ENCODE results near the gene RYR1.
"Not testable (repeated sequence)": the region's sequence is repeated elsewhere in the genome, so short reads cannot be mapped to it uniquely, and the experiment has no call there.

RYR1 gene

DNA sequence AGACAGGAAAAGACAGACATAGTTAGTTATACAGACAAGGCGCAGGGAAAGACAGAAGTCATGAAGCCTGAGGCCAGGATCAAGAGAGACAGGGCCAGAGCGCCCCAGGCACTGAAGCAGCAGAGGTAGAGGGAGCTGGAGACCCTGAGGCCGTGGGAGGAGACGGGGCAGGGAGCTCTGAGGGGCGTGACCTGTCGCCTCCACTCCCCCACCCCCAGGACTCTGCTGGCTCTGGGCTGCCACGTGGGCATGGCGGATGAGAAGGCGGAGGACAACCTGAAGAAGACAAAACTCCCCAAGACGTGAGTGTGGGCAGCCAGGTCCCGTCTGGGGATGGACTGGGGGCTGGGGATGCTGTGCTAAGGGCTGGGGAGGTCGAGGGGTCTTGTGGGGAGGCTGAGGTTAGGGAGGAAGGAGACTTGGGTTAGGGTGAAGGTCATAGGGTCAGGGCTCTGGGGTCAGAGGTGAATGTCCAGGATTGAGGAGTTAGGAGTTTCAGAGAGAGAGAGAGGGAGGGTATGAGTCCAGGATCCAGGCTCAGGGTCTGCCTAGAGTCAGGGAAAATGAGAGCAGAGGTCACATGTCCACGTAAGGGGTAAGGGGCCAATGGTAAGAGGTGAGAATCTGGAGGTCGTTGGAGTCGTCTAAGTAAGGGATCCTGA lies 31.1 kb downstream of the RYR1 start:
- DNase-seq, result no peak

DNA sequence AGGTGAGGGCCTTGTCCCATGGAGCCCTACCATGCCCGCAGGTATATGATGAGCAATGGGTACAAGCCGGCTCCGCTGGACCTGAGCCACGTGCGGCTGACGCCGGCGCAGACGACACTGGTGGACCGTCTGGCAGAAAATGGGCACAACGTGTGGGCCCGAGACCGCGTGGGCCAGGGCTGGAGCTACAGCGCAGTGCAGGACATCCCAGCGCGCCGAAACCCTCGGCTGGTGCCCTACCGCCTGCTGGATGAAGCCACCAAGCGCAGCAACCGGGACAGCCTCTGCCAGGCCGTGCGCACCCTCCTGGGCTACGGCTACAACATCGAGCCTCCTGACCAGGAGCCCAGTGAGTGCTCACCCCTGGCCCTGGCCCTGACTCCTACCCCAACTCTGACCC lies 32.6 kb downstream of the RYR1 start:
- no peak for DNase-seq

DNA sequence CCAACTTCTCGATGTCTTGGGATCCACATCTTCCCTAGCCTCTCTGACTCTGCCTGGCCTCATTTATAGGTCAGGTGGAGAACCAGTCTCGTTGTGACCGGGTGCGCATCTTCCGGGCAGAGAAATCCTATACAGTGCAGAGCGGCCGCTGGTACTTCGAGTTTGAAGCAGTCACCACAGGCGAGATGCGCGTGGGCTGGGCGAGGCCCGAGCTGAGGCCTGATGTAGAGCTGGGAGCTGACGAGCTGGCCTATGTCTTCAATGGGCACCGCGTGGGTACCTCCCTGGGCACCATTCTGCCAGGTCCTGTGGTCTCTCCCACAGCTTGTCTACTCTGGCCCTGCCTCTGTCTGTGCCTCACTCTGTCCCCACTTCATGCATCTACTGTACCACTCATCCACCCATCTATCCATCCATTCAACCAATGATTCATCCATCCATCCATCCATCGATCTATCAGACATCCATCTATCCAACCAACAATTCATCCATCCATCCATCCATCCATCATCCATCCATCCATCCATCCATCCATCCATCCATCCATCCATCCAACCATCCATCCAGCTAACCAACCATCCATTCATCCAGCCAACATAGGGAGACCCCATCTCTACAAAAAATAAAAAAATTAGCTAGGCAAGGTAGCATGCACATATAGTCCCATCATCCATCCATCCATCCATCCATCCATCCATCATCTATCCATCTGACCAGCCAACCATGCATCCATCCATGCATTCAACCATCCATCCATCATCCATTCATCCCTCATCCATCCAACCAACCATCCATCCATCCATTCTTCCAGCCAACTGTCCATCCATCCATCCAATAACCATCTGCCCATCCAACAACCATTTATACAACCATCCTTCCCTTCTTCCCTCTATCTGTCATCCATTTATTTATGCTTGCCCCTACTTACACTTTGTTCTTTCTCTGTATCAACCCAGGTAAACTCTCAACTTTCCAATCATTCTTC lies 34.3 kb downstream of the RYR1 start:
- DNase-seq, result no peak

DNA sequence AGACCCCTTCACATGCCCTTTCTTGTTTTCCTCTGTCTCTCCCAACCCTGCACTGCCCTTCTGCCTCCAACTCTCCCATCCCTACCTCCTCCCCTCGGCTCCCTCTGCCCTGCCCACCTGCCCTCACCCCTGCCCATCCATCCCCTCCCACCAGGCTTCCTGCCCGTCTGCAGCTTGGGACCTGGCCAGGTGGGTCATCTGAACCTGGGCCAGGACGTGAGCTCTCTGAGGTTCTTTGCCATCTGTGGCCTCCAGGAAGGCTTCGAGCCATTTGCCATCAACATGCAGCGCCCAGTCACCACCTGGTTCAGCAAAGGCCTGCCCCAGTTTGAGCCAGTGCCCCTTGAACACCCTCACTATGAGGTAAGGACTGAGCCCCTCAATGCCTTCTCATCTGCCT lies 35.7 kb downstream of the RYR1 start:
- no peak for DNase-seq

DNA sequence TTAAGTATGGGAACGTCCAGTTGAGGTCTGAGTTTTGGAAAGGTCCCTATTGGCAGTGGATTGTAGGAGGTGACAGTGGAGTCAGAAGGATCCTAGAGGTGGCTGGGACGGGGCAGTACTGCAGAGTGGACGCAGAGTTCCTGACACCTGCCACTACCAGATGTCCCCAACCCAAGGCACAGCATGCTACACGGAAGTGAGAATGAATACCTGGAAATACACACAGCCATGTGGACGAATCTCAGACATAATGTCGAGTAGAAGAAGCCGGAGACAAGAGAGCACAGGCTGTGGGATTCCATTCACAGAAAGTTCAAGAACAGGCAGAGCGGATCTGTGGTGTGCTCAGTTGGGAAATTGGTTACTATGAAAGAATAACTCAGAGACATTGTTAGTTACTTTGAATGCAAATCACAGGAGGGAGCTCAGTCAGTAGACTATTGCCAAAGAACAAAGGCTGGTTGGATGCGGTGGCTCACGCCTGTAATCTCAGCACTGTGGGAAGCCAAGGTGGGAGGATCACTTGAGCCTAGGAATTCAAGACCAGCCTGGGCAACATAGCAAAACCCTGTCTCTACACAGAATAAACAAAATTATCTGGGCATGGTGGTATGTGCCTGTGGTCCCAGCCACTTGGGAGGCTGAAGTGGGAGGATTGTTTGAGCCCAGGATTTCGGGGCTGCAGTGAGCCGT lies 37.4 kb downstream of the RYR1 start:
- DNase-seq, result no peak

DNA sequence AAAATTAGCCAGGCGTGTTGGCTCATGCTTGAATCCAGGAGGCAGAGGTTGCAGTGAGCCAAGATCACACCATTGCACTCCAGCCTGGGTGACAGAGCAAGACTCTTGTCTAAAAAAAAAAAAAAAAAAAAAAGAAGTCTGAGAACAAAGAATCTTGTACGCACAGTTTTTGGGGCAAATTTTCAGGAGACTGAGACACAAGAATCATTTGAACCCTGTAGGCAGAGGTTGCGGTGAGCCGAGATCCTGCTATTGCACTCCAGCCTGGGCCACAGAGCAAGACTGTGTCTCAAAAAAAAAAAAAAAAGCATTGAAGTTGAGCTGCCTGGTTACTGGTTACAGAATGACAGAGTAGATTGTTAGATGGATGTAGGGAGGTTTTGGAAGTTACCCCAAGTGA lies 39.2 kb downstream of the RYR1 start:
- DNase-seq, result not testable (repeated sequence)

DNA sequence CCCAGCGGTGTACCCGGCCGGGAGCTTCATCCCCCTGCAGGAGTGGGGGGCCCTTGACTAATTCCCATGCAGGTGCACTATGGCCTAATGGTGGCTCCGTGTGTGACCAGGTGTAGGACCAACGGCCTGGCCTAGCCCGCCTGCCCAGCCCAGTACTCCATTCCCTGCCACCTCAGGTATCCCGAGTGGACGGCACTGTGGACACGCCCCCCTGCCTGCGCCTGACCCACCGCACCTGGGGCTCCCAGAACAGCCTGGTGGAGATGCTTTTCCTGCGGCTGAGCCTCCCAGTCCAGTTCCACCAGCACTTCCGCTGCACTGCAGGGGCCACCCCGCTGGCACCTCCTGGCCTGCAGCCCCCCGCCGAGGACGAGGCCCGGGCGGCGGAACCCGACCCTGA lies 39.7 kb downstream of the RYR1 start:
- no peak for DNase-seq

DNA sequence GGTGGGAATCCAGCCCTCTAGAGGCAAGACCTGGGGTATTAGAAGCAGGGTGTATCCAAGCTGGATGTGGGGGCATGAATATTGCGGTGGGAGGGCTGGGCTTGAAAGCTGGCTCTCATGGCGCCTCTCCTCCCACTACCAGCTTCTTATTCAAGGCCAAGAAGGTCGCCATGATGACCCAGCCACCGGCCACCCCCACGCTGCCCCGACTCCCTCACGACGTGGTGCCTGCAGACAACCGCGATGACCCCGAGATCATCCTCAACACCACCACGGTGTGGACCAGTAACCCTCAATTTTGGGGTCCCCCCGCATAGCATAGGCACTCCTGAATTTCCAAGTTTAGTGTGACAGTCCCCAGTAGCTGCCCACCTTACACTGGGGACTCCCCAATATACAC lies 41.7 kb downstream of the RYR1 start:
- no peak for DNase-seq

DNA sequence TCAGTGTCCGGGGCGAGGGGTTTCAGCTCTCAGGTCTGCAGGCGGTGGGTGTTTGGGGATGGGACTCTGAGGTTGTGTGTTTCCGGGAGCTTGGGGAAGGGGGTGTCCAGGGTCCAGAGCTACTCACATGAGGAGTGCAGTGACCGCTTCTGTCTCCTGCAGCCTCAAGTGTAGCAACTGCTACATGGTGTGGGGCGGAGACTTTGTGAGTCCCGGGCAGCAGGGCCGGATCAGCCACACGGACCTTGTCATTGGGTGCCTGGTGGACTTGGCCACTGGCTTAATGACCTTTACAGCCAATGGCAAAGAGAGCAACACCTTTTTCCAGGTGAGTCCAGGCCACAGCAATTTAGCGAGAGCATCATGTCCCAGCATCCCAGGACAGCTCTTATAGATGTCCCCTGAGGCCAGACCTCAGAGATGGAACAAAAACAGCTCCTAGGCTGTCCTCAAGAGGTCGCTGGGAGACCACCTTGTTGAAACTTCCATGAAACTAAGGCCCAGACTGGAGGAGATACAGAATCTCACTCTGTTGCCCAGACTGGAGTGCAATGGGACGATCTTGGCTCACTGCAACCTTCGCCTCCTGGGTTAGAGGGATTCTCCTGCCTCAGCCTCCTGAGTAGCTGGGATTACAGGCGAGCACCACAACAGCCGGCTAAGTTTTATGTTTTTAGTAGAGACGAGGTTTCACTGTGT lies 44.9 kb downstream of the RYR1 start:
- no peak for DNase-seq

DNA sequence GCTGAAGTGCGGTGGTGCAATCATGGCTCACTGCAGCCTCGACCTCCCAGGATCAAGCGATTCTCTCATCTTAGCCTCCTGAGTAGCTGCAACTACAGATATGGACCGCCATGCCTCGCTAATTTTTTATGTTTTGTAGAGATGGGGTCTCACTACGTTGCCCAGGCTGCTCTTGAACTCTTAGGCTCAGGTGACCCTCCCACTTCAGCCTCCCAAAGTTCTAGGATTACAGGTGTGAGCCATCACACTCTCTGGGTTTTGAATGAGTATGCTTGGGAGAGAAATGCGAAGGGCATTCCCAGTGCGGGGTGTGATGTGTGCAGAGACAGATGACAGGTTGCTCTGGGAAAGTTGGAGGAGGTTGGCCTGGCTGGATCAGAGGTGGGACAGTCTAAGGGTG lies 49.0 kb downstream of the RYR1 start:
- DNase-seq, result no peak

DNA sequence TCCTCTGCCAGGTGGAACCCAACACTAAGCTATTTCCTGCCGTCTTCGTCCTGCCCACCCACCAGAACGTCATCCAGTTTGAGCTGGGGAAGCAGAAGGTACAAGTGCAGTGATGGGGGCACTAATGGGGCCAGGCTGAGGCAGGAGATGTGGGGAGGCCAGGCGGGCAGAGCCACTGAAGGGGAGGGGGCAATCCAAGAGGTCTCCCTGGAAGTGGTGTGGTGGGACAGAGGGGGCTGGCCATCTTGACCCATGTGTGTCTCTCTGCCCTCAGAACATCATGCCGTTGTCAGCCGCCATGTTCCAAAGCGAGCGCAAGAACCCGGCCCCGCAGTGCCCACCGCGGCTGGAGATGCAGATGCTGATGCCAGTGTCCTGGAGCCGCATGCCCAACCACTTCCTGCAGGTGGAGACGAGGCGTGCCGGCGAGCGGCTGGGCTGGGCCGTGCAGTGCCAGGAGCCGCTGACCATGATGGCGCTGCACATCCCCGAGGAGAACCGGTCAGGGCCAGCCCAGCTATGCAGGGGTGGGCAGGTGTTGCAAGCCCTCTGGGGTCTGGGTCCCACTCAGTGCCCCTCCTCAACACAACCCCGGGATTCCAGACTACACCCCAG lies 49.6 kb downstream of the RYR1 start:
- no peak for DNase-seq

DNA sequence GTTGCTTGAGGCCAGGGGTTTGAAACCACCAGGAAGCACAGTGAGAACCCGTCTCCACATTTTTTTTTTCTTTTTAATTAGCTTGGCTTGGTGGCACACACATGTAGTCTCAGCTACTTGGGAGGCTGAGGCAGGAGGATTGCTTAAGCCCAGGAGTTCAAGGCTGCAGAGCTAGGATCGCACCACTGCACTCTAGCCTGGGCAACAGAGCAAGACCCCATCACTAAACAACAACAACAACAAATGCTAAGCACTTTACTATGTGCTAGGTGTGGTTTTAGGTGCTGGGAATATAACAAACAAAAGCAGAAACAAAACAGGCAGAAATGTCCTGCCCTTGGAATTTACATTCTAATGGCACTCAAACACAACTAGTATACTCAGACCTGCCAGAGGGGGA lies 51.3 kb downstream of the RYR1 start:
- DNase-seq, result no peak

DNA sequence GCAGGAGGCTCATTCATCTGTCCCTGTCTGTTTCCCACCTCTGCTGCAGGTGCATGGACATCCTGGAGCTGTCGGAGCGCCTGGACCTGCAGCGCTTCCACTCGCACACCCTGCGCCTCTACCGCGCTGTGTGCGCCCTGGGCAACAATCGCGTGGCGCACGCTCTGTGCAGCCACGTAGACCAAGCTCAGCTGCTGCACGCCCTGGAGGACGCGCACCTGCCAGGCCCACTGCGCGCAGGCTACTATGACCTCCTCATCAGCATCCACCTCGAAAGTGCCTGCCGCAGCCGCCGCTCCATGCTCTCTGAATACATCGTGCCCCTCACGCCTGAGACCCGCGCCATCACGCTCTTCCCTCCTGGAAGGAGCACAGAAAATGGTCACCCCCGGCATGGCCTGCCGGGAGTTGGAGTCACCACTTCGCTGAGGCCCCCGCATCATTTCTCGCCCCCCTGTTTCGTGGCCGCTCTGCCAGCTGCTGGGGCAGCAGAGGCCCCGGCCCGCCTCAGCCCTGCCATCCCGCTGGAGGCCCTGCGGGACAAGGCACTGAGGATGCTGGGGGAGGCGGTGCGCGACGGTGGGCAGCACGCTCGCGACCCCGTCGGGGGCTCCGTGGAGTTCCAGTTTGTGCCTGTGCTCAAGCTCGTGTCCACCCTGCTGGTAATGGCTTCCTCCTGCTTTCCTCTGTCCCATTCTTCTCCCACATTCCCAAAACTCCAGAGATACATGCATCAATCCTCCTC lies 52.2 kb downstream of the RYR1 start:
- no peak for DNase-seq

DNA sequence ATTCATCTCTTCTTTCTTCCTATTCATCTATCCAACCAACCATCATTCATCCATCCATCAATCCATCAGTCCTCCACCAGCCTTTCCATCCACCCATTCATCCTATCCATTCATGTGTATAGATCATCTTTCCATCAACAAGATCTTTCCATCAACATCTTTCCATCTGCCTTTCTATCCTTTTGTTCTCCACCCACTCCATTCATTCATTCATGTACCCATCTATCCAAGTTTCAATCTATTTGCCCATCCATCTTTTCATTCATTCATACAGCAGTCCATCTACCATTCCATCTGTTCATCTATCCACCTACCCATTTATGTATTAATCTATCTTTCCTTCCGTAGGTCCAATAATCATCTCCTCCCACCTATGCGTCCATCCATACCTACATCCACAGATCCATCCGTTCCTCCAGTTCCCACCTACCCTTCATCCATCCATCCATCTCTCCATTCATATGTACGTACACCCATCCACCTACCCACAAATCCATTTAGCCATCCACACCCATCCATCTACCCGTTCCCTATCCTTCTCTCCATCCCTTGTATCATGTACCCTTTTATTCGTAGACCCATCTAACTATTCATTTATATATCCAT lies 53.3 kb downstream of the RYR1 start:
- no peak for DNase-seq

DNA sequence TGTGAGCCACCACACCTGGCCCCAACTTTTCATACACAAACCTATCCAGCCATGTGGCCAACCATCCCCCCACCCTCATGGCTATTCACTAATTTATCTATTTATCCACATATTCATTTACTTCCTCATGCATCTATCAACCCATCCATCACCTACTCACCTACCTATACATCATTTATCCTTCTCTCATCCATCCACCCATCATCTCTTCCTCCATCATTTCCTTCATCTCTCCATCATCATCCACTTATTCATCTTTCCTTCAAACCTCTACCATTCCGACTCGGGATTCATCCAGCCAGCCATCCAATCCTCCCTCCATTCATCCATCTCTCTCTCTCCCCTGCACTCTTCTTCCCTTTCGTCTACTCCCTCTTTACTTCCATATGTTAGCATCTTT lies 54.6 kb downstream of the RYR1 start:
- DNase-seq, result no peak

DNA sequence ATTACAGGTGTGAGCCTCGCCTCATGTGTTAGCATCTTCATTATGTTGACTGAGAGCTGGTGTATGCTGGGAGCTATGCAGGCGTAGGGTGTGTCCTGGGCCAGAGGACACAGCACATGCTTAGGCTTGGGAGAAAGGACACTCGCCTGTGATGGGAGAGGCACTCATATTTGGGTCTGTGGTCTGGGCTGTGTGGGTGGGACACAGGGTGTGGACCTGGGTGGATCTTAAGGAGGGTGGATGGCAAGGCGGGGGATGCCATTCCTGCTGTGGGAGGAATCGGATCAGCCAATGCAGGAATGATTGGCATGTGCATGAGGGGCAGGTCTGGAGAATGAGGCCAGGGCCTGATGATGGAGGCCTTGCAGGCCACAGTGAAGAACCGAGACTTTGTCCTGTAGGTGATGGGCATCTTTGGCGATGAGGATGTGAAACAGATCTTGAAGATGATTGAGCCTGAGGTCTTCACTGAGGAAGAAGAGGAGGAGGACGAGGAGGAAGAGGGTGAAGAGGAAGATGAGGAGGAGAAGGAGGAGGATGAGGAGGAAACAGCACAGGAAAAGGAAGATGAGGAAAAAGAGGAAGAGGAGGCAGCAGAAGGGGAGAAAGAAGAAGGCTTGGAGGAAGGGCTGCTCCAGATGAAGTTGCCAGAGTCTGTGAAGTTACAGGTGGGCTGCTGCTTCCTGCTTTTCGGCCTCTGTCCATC lies 55.4 kb downstream of the RYR1 start:
- no peak for DNase-seq

DNA sequence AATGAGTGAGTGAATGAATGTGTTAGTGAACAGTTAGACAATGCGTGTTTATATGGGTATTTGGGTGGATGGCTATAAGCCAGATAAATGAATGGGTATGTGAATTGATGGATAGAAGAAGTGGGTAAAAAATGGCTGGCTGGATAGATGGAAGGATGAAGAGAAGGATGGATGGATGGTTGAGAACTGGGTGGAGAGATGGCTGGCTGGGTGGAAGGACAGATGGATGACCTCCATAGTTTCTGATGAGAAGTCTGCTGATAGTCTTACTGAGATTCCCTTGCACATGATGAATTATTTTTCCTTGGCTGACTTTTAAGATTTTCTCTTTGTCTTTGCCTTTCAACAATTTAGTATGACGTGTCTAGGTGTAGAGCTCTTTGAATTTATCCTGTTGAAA lies 57.4 kb downstream of the RYR1 start:
- DNase-seq, result no peak

DNA sequence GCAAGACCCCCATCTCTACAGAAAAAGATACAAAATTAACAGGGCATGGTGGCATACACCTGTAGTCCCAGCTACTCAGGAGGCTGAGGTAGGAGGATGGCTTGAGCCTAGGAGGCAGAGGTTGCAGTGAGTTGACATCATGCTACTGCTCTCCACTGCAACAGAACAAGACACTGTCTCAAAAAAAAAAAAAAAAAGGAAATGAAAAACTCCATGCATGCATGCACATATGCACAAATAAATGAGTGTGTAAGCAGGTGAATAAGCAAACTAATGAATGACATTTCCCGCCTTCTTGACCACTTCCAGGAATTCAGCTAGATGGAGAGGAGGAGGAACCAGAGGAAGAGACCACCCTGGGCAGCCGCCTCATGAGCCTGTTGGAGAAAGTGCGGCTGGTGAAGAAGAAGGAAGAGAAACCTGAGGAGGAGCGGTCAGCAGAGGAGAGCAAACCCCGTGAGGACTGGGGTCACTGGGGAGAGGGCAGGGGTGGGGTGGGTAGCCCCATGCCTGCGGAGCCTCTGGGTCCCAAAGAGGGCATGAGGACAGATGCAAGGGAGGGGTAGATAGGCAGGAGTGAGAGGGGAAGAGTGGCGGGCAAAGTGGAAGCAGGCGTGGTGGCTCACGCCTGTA lies 58.8 kb downstream of the RYR1 start:
- DNase-seq, result no peak

DNA sequence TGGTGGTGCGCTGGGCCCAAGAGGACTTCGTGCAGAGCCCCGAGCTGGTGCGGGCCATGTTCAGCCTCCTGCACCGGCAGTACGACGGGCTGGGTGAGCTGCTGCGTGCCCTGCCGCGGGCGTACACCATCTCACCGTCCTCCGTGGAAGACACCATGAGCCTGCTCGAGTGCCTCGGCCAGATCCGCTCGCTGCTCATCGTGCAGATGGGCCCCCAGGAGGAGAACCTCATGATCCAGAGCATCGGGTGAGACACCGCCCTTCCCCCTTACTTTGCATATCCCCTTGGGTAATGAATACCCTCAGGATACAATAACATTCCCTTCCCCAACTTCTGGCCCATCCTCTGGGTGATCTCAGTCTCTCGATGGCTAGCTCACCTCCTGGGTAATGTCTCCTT lies 60.9 kb downstream of the RYR1 start:
- no peak for DNase-seq

DNA sequence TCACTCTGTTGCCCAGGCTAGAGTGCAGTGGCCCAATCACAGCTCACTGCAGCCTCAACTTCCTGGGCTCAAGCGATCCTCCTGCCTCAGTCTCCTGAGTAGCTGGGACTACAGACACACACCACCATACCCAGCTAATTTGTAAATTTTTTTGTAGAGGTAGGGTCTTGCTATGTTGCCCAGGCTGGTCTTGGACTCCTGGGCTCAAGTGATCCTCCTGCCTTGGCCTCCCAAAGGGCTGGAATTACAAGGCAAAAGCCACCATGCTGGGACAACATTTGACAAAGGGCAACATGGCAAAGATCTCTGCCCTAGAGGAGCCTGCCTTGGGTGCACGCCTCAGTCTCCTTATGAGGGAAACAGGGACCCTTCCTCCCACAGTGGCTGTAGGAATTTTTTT lies 61.9 kb downstream of the RYR1 start:
- DNase-seq, result not testable (repeated sequence)

All from stimulated activated CD4-positive, alpha-beta T cell treated with anti-CD3 and anti-CD28 coated beads, Interleukin-4, amount 100 ng/mL, for 24 hours (primary cell).